Tibial nerve (tissue), 4 donors: ENCODE data around the gene DLGAP1. TPM values are rescaled to one million over a fixed set of nuclear protein-coding genes. Genes with fewer than 3 reads are reported as not detected.

Experiments
- DNase-seq, 2 donors: peaks; one replicate each; pipeline ENCODE4 v3.0.0-alpha.2; 2019; ENCODE audit warnings: low spot score in 2 of 2
- H3K27ac ChIP-seq, 4 donors: fragments of 200-600 bp; sonication (generic) in 3 of 4; one replicate each; pipeline ENCODE4 v1.5.1; 2017 to 2019; ENCODE audit warnings: mild to moderate bottlenecking in 1 of 4
- H3K27me3 ChIP-seq, 2 donors: fragments of 200-600 bp; sonication (generic) in 1 of 2; one replicate each; pipeline versions ENCODE4 v1.5.1 to v1.6.0; 2017 to 2019
- H3K36me3 ChIP-seq, 3 donors: fragments of 200-600 bp; sonication (generic); one replicate each; pipeline ENCODE4 v1.5.1; 2018 to 2019
- H3K4me1 ChIP-seq, 4 donors: fragments of 200-600 bp; sonication (generic) in 3 of 4; one replicate each; pipeline ENCODE4 v1.5.1; 2017 to 2019
- H3K4me3 ChIP-seq, 4 donors: fragments of 200-600 bp; sonication (generic) in 3 of 4; one replicate each; pipeline ENCODE4 v1.5.1; 2017 to 2019; ENCODE audit warnings: mild to moderate bottlenecking in 1 of 4, moderate library complexity in 1 of 4
- H3K9me3 ChIP-seq, 4 donors: fragments of 200-600 bp; sonication (generic) in 3 of 4; one replicate each; pipeline ENCODE4 v1.5.1; 2017 to 2019
- EP300 ChIP-seq, 2 donors: sonication (generic); formaldehyde crosslinking; IDR thresholded peaks; one replicate each; pipeline ENCODE4 v1.6.1; 2017; ENCODE audit warnings: antibody characterized with exemption in 2 of 2, mild to moderate bottlenecking in 1 of 2
- POLR2A ChIP-seq, 2 donors: fragments of 450-650 bp; IDR thresholded peaks; one replicate each; pipeline ENCODE4 v1.6.1; 2017; ENCODE audit warnings: antibody characterized with exemption in 2 of 2, mild to moderate bottlenecking in 2 of 2, moderate library complexity in 2 of 2
- WGBS, 2 donors: methylation state at CpG; one replicate each; pipeline ENCODE4 v1.1.5; 2018; 5-methylcytosine and 5-hydroxymethylcytosine counted together
- total RNA-seq, 4 donors: library from RNA; depleted of rRNA; stranded (reverse); fragments of >200 nt; gene quantifications; one replicate each; pipeline ENCODE4 v1.1.0, GENCODE V29; 2016
- TF ChIP-seq, protein P1 (sequence below), 5 experiments: fragments of 200-600 bp in 3 of 5; fragments of 450-650 bp in 2 of 5; sonication (generic) in 3 of 5; IDR thresholded peaks; one replicate each; pipeline ENCODE4 v1.5.1; 2016 to 2019; ENCODE audit warnings: antibody characterized with exemption in 5 of 5, mild to moderate bottlenecking in 3 of 5, moderate library complexity in 2 of 5

DLGAP1 gene
- total RNA-seq, 4 donors from 2014 or later = 1.5 to 18.3 (median 2.5) TPM

DNA sequence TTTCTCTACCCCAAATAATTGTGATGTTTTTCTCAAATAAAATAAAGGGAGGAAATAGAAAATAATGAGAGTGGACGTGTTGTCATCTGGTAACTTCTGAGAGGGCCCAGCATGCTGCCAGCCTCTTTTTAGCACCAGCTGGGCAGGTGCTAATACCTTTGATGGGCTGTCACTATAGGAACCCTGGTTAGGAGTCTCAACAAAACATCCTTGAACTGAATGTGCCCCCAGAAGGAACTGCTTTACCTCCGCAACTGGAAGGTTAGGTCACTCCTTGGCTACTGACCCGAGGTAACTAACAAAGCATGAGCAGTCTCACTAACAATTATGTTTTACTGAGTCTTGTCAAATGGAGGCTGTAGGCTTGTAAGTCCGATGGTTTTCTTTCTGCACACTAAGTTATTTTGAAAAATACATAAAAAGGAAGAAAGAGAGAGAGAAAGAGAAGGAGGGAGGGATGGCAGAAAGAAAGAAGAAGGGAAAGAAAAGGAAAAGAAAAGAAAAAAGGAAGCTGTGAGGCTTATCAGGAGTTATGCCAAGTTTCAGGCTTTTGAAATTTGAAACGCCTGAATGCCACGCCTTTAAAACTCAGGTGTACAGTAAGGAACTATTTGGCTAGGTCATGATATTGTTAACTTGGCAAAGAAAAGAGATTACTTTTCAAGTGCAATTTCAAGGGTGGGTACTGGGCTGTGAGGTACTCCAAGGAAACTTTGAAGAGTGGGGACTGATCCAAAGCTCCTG, 914.1 kb downstream of the DLGAP1 start:
- Histone ChIP-seq H3K27ac (no peak overlapping the region), H3K9me3 (no peaks in the 10 kb centered on the region), H3K36me3 (no peaks in the 10 kb centered on the region), H3K4me3 (no peak overlapping the region), H3K27me3 (no peaks in the 10 kb centered on the region), H3K4me1 (peaks cover 0 to 16% (median 0%) of the 10 kb centered on the region in 4 donors)
- TF ChIP-seq EP300 (IDR thresholded peaks at IDR 0.05) (no peak), POLR2A (IDR thresholded peaks at IDR 0.05) (no peak)
- no peak for DNase-seq
- WGBS, 2 donors = 71 to 79% methylated on average over 6 of the region's 6 CpGs

DNA sequence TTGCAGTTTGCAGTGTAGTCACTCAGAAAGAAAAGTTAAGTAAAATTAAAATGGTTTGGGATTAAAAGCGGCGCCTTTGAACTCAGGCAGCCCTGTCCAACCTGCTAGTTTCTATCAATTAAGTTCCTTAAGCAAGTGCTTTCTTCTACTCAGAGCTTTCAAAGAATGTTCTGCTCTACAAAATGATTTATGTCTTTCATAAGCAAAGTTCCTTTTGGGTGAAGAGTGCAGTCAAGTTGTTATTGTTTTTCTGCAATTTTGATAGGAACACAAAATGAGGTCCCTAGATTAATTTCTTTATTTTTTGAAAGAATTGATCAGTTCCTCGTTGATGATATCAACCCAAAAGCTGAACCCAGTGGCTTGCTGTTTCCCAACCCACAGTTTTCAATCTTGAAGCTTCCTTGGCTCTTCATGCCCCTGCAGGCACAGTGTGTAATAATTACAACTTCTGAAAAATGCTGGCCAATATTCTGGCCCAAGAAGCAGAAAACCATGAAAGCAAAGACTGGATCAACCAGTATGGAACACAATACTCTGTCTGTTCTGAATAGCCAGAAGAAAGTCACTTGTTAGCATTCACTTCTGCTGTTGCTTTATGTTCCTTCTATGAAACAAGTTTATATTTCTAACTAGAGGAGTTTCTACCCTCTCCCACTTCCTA, 916.0 kb downstream of the DLGAP1 start:
- no peak for TF ChIP-seq POLR2A (IDR thresholded peaks at IDR 0.05)
- TF ChIP-seq, protein P1, sequence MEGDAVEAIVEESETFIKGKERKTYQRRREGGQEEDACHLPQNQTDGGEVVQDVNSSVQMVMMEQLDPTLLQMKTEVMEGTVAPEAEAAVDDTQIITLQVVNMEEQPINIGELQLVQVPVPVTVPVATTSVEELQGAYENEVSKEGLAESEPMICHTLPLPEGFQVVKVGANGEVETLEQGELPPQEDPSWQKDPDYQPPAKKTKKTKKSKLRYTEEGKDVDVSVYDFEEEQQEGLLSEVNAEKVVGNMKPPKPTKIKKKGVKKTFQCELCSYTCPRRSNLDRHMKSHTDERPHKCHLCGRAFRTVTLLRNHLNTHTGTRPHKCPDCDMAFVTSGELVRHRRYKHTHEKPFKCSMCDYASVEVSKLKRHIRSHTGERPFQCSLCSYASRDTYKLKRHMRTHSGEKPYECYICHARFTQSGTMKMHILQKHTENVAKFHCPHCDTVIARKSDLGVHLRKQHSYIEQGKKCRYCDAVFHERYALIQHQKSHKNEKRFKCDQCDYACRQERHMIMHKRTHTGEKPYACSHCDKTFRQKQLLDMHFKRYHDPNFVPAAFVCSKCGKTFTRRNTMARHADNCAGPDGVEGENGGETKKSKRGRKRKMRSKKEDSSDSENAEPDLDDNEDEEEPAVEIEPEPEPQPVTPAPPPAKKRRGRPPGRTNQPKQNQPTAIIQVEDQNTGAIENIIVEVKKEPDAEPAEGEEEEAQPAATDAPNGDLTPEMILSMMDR (IDR thresholded peaks at IDR 0.05) = peak in 1 of 5 experiments; percentile 21
- Histone ChIP-seq H3K4me1 (peaks cover 0 to 16% (median 0%) of the 10 kb centered on the region in 4 donors), H3K36me3 (no peaks in the 10 kb centered on the region), H3K27me3 (no peaks in the 10 kb centered on the region), H3K27ac (peak overlapping the region in 3 of 4 donors; percentile 2 to 51 (median 50)), H3K4me3 (no peak overlapping the region), H3K9me3 (no peaks in the 10 kb centered on the region)
- 64 to 66% methylated on average over 3 of the region's 3 CpGs for WGBS, 2 donors
- DNase-seq = no peak

DNA sequence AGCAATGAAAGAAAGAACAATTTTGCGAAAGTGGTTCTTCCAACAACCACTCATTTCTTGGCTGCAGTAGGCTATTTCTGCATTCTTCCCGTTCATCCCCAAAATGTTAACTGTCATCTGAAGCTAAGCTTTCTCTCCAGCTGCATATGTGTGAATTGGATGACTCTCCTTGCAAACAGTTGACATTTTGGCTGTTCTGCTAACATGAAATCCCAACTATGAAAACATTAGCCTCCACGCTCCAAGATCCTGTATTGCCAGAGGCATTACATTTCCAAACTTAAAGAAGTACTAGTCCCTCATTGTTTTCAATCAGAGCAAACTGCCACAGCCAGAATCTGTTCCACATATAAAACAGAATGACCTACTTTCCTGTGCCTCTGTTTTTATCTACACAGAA, 916.7 kb downstream of the DLGAP1 start:
- no peak overlapping the region for H3K4me3 ChIP-seq

DNA sequence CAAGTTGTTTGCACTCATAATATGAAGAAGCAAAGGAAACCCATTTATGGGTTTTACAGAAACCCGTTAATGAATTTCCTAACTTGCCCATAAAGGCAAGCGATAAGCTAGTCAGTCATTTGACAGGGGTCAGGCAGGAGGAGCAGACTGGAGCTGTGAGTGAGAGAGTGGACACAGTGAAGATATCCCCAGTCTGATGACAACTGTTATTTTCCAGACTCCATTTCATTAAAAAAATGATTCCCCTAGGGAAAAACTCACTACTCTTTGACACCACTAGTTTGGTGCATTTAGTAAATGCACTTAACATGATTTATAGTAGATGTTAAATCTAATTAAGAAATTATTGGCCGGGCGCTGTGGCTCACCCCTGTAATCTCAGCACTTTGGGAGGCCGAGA, 924.3 kb downstream of the DLGAP1 start:
- Histone ChIP-seq H3K4me3 (no peak overlapping the region), H3K4me1 (peaks cover 0 to 15% (median 0%) of the 10 kb centered on the region in 4 donors), H3K27ac (no peak overlapping the region), H3K27me3 (no peaks in the 10 kb centered on the region), H3K9me3 (no peaks in the 10 kb centered on the region), H3K36me3 (no peaks in the 10 kb centered on the region)
- WGBS, 2 donors = 94 to 95% methylated on average over 5 of the region's 5 CpGs
- TF ChIP-seq, protein P1 (IDR thresholded peaks at IDR 0.05) = no peak
- TF ChIP-seq EP300 (IDR thresholded peaks at IDR 0.05) = no peak
- TF ChIP-seq POLR2A (IDR thresholded peaks at IDR 0.05) = no peak
- no peak for DNase-seq

More for the DNA sequence above, 916.7 kb downstream of the DLGAP1 start:
- H3K4me1 ChIP-seq = peaks cover 0 to 16% (median 0%) of the 10 kb centered on the region in 4 donors
- TF ChIP-seq EP300 (IDR thresholded peaks at IDR 0.05) = no peak
- H3K27ac ChIP-seq = peak overlapping the region in 1 of 4 donors; percentile 50
- no peak for DNase-seq
- no peaks in the 10 kb centered on the region for H3K36me3 ChIP-seq
- H3K9me3 ChIP-seq = no peaks in the 10 kb centered on the region
- WGBS, 2 donors = 40% methylated on average over 3 of the region's 3 CpGs
- H3K27me3 ChIP-seq = no peaks in the 10 kb centered on the region

DNA sequence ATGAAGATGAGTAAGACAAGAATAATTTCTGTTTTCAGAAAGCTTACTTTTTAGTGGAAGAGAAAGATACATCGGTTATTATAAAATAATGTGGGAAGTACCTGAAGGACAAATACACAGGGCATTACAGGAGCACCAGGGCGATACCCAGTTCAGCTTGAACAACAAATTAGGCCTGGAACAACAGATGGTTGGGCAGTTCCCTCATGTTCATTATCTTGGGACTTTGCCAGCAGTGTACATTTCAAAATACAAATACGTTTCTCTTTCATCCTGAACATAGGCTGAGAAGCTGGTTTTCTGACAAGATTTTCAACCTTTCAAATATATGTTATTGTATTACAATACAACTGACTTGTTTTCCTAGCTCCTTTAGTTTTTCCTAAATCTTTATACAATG, 925.5 kb downstream of the DLGAP1 start:
- no peak overlapping the region for H3K4me3 ChIP-seq
- DNase-seq = no peak
- H3K27ac ChIP-seq = no peak overlapping the region
- TF ChIP-seq POLR2A (IDR thresholded peaks at IDR 0.05) = no peak
- TF ChIP-seq, protein P1 (IDR thresholded peaks at IDR 0.05) = no peak
- TF ChIP-seq EP300 (IDR thresholded peaks at IDR 0.05) = no peak
- peaks cover 0 to 22% (median 0%) of the 10 kb centered on the region in 4 donors for H3K4me1 ChIP-seq
- no peaks in the 10 kb centered on the region for H3K9me3 ChIP-seq
- 42 to 43% methylated on average over 3 of the region's 3 CpGs for WGBS, 2 donors
- no peaks in the 10 kb centered on the region for H3K36me3 ChIP-seq
- no peaks in the 10 kb centered on the region for H3K27me3 ChIP-seq

DNA sequence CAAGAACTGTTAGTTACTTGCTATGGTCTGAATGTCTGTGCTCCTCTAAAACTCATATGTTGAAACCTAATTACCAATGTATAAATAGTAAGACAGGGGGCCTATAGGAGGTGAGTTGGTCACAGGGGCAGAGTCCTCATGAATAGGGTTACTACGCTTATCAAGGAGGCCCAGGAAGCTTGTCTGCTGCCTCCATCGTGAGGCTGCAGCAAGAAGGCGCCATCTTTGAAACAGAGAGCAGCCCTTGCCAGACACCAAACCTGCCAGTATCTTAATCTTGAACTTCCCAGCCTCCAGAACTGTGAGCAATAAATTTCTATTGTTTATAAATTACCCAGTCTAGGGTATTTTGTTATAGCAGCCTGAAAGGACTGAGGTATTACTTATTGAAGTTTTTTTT, 926.0 kb downstream of the DLGAP1 start:
- no peak for DNase-seq
- 95 to 100% methylated on average over 3 of the region's 3 CpGs for WGBS, 2 donors
- peaks cover 0 to under 1% (median under 1%) of the 10 kb centered on the region in 4 donors for H3K9me3 ChIP-seq
- TF ChIP-seq POLR2A (IDR thresholded peaks at IDR 0.05) (no peak), EP300 (IDR thresholded peaks at IDR 0.05) (no peak)
- TF ChIP-seq, protein P1 (IDR thresholded peaks at IDR 0.05) = no peak
- H3K4me3 ChIP-seq = no peak overlapping the region
- no peaks in the 10 kb centered on the region for H3K27me3 ChIP-seq
- no peaks in the 10 kb centered on the region for H3K36me3 ChIP-seq
- H3K4me1 ChIP-seq = peaks cover 0 to 22% (median 0%) of the 10 kb centered on the region in 4 donors
- H3K27ac ChIP-seq = no peak overlapping the region
